Right renal pelvis (tissue), 4 donors: ENCODE measurements around the gene NHP2. TPM values are rescaled to one million over a fixed set of nuclear protein-coding genes. Genes with fewer than 3 reads are reported as not detected.

Experiments used
- polyA plus RNA-seq, 4 donors: library from polyadenylated mRNA; unstranded; fragments of 120-200 nt; gene quantifications; one replicate each; pipeline ENCODE4 v1.2.1, GENCODE V29; 2013; ENCODE audit not compliant: insufficient read length in 4 of 4

NHP2 gene
- polyA plus RNA-seq, 4 donors = 92.4 to 132 (median 99.9) TPM

Other genes starting within 250 kb of the NHP2 start
- not detected for gene PROP1, start 157.6 kb downstream of the NHP2 start, polyA plus RNA-seq
- gene N4BP3, start 40.4 kb downstream of the NHP2 start, polyA plus RNA-seq = 1 to 10 TPM; 4.0 to 5.2 (median 4.5) TPM
- gene RMND5B, start 22.9 kb downstream of the NHP2 start, polyA plus RNA-seq = 10 to 100 TPM; 31.2 to 36.5 (median 32.7) TPM
- gene GMCL2, start 33.5 kb upstream of the NHP2 start, polyA plus RNA-seq = under 1 TPM in 2 of 4 donors, not detected in 2; 0.08 to 0.12 TPM
- gene HNRNPAB, start 50.6 kb upstream of the NHP2 start, polyA plus RNA-seq = 100 to 1,000 TPM; 146 to 168 (median 153) TPM
- gene PHYKPL, start 78.9 kb upstream of the NHP2 start, polyA plus RNA-seq = 10 to 100 TPM; 62.8 to 78.4 (median 67.7) TPM